ENCODE results near the gene GLIPR1. TPM values are rescaled to one million over a fixed set of nuclear protein-coding genes. Genes with fewer than 3 reads are reported as not detected.

GLIPR1 gene
- total RNA-seq, 3 donors from 2014 or later (not counting 1 experiment from before 2014, with no cell fraction given): 106 to 120 (median 115) TPM

DNA sequence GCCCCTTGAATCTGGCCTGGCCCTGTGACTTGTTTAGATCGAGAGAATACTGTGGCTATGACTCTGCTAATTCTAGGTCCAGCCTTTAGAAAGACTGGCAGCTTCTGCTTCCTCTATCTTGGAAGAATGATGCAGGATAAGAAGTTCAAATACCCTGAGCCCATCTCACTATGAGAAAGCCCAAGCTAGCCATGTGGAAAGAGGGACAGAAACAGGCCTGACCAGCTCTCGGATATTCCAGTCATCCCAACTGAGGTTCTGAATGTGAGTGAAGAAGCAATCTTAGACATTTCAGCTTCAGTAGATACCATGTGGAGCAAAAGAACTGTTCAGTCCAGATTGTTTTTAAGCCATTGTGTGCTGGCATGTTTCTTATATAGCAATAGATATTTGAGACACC, 48.1 kb downstream of the GLIPR1 start:
- Mint-ChIP-seq H3K9me3 (no peaks in the 10 kb centered on the region), H3K4me3 (no peak overlapping the region), H3K36me3 (no peaks in the 10 kb centered on the region), H3K27ac (no peak overlapping the region), H3K27me3 (ENCODE audit: low read depth in 2 of 2) (peaks cover 24 to 32% of the 10 kb centered on the region in 2 donors), H3K4me1 (peaks cover 0 to 4% of the 10 kb centered on the region in 2 donors)
- intact Hi-C loops (cut with micrococcal nuclease): loop anchor here (5.0 kb wide), 1 partner anchor 929 kb away; no protein-coding TSS in a partner anchor
- H3K9me3 ChIP-seq (ENCODE audit: control insufficient read depth, insufficient read depth, low read length): no peaks in the 10 kb centered on the region
- no peaks in the 10 kb centered on the region for H3K4me1 ChIP-seq (ENCODE audit: control insufficient read depth, insufficient read depth, low read length)
- no peak overlapping the region for H3K4me3 ChIP-seq (ENCODE audit: low read length)
- DNase-seq (no peak), ATAC-seq (no peak)
- 53% methylated on average over 2 of the region's 2 CpGs for WGBS (ENCODE audit: insufficient coverage)
- peaks cover 7% of the 10 kb centered on the region for H3K27me3 ChIP-seq (ENCODE audit: control insufficient read depth, insufficient read depth, low read length)
- H3K36me3 ChIP-seq (ENCODE audit: control insufficient read depth, insufficient read depth, low read length): no peaks in the 10 kb centered on the region
- TF ChIP-seq, protein P1, sequence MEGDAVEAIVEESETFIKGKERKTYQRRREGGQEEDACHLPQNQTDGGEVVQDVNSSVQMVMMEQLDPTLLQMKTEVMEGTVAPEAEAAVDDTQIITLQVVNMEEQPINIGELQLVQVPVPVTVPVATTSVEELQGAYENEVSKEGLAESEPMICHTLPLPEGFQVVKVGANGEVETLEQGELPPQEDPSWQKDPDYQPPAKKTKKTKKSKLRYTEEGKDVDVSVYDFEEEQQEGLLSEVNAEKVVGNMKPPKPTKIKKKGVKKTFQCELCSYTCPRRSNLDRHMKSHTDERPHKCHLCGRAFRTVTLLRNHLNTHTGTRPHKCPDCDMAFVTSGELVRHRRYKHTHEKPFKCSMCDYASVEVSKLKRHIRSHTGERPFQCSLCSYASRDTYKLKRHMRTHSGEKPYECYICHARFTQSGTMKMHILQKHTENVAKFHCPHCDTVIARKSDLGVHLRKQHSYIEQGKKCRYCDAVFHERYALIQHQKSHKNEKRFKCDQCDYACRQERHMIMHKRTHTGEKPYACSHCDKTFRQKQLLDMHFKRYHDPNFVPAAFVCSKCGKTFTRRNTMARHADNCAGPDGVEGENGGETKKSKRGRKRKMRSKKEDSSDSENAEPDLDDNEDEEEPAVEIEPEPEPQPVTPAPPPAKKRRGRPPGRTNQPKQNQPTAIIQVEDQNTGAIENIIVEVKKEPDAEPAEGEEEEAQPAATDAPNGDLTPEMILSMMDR (IDR thresholded peaks at IDR 0.05): no peak
- no peak overlapping the region for H3K27ac ChIP-seq (ENCODE audit: low read length)

GRCh38 chr12:75529316-75529715, 48.8 kb downstream of the GLIPR1 start:
- ATAC-seq (no peak), DNase-seq (no peak)
- Histone ChIP-seq H3K36me3 (ENCODE audit: control insufficient read depth, insufficient read depth, low read length) (no peaks in the 10 kb centered on the region), H3K4me1 (ENCODE audit: control insufficient read depth, insufficient read depth, low read length) (no peaks in the 10 kb centered on the region), H3K4me3 (ENCODE audit: low read length) (no peak overlapping the region), H3K27me3 (ENCODE audit: control insufficient read depth, insufficient read depth, low read length) (peaks cover 7% of the 10 kb centered on the region), H3K9me3 (ENCODE audit: control insufficient read depth, insufficient read depth, low read length) (no peaks in the 10 kb centered on the region), H3K27ac (ENCODE audit: low read length) (no peak overlapping the region)
- 100% methylated on average over 1 of the region's 1 CpG for WGBS (ENCODE audit: insufficient coverage)
- H3K9me3 Mint-ChIP-seq: no peaks in the 10 kb centered on the region
- TF ChIP-seq, protein P1 (IDR thresholded peaks at IDR 0.05): no peak
- no peak overlapping the region for H3K27ac Mint-ChIP-seq
- intact Hi-C loops (cut with micrococcal nuclease): loop anchor here (5.0 kb wide), 1 partner anchor 928 kb away; no protein-coding TSS in a partner anchor
- H3K27me3 Mint-ChIP-seq (ENCODE audit: low read depth in 2 of 2): peaks cover 21 to 32% of the 10 kb centered on the region in 2 donors
- no peak overlapping the region for H3K4me3 Mint-ChIP-seq
- H3K4me1 Mint-ChIP-seq: peaks cover 0 to 4% of the 10 kb centered on the region in 2 donors
- H3K36me3 Mint-ChIP-seq: no peaks in the 10 kb centered on the region

DNA sequence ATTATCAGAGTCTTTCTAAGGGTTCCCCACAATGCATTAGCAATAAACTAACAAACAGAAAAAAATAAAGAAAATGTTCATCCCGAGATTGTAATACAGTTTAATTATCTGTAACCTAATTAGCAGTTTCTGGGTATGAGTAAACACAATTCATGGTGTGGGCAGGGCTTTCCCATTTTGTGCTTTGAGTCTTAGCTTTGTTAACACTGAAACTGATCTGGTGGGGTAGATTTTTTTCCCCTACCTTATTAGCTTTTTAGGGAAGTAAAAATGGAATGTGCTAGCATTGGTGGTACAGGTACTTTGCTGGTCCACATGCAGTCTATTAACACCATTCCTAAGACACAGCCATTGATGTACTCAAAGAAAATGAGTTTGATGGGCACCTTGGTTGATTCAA, 49.3 kb downstream of the GLIPR1 start:
- Histone ChIP-seq H3K27me3 (ENCODE audit: control insufficient read depth, insufficient read depth, low read length) (peaks cover 9% of the 10 kb centered on the region), H3K4me1 (ENCODE audit: control insufficient read depth, insufficient read depth, low read length) (no peaks in the 10 kb centered on the region), H3K4me3 (ENCODE audit: low read length) (no peak overlapping the region), H3K36me3 (ENCODE audit: control insufficient read depth, insufficient read depth, low read length) (no peaks in the 10 kb centered on the region), H3K9me3 (ENCODE audit: control insufficient read depth, insufficient read depth, low read length) (no peaks in the 10 kb centered on the region), H3K27ac (ENCODE audit: low read length) (no peak overlapping the region)
- Mint-ChIP-seq H3K27ac (no peak overlapping the region), H3K27me3 (ENCODE audit: low read depth in 2 of 2) (peaks cover 21 to 35% of the 10 kb centered on the region in 2 donors), H3K4me1 (peaks cover 0 to 4% of the 10 kb centered on the region in 2 donors), H3K4me3 (no peak overlapping the region), H3K9me3 (no peaks in the 10 kb centered on the region), H3K36me3 (no peaks in the 10 kb centered on the region)
- intact Hi-C loops (cut with micrococcal nuclease): loop anchor here (5.0 kb wide), 1 partner anchor 927 kb away; no protein-coding TSS in a partner anchor
- ATAC-seq: no peak
- WGBS (ENCODE audit: insufficient coverage): 71% methylated on average over 1 of the region's 1 CpG
- TF ChIP-seq, protein P1 (IDR thresholded peaks at IDR 0.05): no peak
- DNase-seq: no peak

DNA sequence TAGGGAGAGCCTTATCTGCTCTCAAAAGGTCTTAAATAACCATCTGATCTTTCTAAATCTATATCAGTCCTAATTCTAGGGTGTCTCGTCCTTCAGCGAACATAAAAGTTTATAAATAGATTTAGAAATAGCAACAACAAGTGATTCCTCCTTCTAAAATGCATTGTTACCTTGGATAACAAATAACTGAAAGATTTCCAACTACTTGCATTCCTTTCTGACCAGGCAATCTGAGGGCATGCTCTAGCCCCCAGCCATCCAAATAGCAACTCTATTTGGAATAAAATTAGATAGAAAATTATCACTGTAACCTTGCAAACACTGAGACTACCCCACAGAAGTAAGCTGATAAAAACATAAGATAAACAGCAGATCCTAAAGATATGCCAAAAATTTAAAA, 52.7 kb downstream of the GLIPR1 start:
- Histone ChIP-seq H3K4me1 (ENCODE audit: control insufficient read depth, insufficient read depth, low read length) (no peaks in the 10 kb centered on the region), H3K9me3 (ENCODE audit: control insufficient read depth, insufficient read depth, low read length) (no peaks in the 10 kb centered on the region), H3K27me3 (ENCODE audit: control insufficient read depth, insufficient read depth, low read length) (peaks cover 6% of the 10 kb centered on the region), H3K4me3 (ENCODE audit: low read length) (no peak overlapping the region), H3K27ac (ENCODE audit: low read length) (no peak overlapping the region), H3K36me3 (ENCODE audit: control insufficient read depth, insufficient read depth, low read length) (no peaks in the 10 kb centered on the region)
- Mint-ChIP-seq H3K27me3 (ENCODE audit: low read depth in 2 of 2) (peaks cover 10 to 19% of the 10 kb centered on the region in 2 donors), H3K4me1 (no peaks in the 10 kb centered on the region), H3K9me3 (no peaks in the 10 kb centered on the region), H3K36me3 (no peaks in the 10 kb centered on the region), H3K4me3 (no peak overlapping the region), H3K27ac (no peak overlapping the region)
- ATAC-seq: no peak
- no CpG with 5 or more reads among the region's 2 CpGs for WGBS (ENCODE audit: insufficient coverage)
- intact Hi-C loops (cut with micrococcal nuclease): no loop called here
- TF ChIP-seq, protein P1 (IDR thresholded peaks at IDR 0.05): no peak
- DNase-seq: no peak

All from natural killer cell (primary cell).